GM12878 (cell line): ENCODE data around the gene WNT16.

ENCODE experiments used
- BMI1 ChIP-seq: fragments of 450-650 bp; IDR thresholded peaks from 2 replicates; pipeline ENCODE4 v1.6.1; 2016; ENCODE audit warnings: mild to moderate bottlenecking, moderate library complexity, borderline replicate concordance
- CREB1 ChIP-seq: IDR thresholded peaks from 2 replicates; pipeline ENCODE4 v1.6.1; 2012; ENCODE audit warnings: low read depth, mild to moderate bottlenecking, inconsistent platforms
- FOXM1 ChIP-seq: IDR thresholded peaks from 2 replicates; pipeline ENCODE4 v1.6.1; 2012; ENCODE audit warnings: low read depth, mild to moderate bottlenecking, inconsistent platforms, low read length, moderate library complexity
- NFYB ChIP-seq: IDR thresholded peaks from 2 replicates; pipeline ENCODE4 v1.6.1; 2011; ENCODE audit warnings: low read depth, mild to moderate bottlenecking, low read length, improper control_type of control experiment, moderate library complexity; ENCODE audit not compliant: insufficient read depth
- POLR2A ChIP-seq: IDR thresholded peaks from 2 replicates; pipeline ENCODE4 v1.6.1; 2011; ENCODE audit warnings: low read depth, mild to moderate bottlenecking, low read length
- ZNF207 ChIP-seq: fragments of 450-650 bp; IDR thresholded peaks from 2 replicates; pipeline ENCODE4 v1.6.1; 2014; ENCODE audit warnings: antibody characterized with exemption, mild to moderate bottlenecking, borderline replicate concordance
- ZZZ3 ChIP-seq: IDR thresholded peaks from 2 replicates; pipeline ENCODE4 v1.6.1; 2011; ENCODE audit warnings: low read depth; ENCODE audit not compliant: control insufficient read depth, insufficient read length
- TF ChIP-seq, protein P1 (sequence below): IDR thresholded peaks from 2 replicates; pipeline ENCODE4 v1.6.1; 2011; ENCODE audit warnings: borderline replicate concordance, low read depth, mild to moderate bottlenecking, moderate library complexity, mixed read lengths, low read length; ENCODE audit not compliant: insufficient read depth; ENCODE audit errors: extremely low read length
- TF ChIP-seq, protein P2 (sequence below): IDR thresholded peaks from 2 replicates; pipeline ENCODE4 v1.6.1; 2012; ENCODE audit warnings: low read depth, low read length, improper control_type of control experiment

DNA sequence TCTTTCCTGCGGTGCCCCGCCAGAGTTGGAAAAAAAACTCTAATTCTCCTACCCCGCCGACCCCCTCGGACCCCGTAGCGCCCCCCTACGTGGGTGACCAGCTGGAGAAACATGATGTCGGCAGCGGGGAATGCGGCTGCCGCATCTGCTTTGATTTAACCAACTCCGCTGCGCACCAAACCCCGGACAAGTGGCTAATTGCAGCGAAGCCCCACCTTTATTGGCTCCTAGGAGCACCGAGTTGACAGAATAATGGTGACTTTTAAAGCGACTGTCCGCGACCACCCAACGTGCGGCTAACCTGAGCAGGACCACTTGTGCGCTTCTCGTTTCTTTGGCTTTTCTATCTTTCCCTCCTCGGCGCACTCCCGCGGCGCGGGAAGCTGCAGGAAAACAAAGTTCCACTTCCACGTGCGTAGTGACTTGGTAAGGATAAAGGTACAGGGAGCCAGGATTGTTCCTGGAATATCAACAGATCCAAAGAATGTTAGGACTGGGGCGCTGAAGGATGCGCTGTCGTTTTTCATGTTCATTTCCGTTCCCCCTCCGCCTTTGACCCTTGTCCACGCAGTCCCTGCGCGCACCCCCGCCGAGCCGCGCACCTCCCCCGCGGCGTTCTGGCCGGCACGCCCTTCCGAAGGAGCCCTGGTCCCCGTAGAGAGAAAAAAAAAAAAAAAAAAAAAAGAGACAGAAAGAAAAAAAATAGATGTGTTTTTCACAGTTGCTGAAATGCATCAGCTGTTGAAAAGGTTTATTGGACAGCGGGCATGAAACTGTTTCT is 1.4 kb downstream of the WNT16 start:
- TF ChIP-seq BMI1, result no peak
- TF ChIP-seq, protein P1, sequence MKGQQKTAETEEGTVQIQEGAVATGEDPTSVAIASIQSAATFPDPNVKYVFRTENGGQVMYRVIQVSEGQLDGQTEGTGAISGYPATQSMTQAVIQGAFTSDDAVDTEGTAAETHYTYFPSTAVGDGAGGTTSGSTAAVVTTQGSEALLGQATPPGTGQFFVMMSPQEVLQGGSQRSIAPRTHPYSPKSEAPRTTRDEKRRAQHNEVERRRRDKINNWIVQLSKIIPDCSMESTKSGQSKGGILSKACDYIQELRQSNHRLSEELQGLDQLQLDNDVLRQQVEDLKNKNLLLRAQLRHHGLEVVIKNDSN, result no peak
- no peak for TF ChIP-seq CREB1
- TF ChIP-seq POLR2A, result no peak
- no peak for TF ChIP-seq FOXM1
- no peak for TF ChIP-seq NFYB
- TF ChIP-seq, protein P2, sequence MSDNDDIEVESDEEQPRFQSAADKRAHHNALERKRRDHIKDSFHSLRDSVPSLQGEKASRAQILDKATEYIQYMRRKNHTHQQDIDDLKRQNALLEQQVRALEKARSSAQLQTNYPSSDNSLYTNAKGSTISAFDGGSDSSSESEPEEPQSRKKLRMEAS, result no peak
- TF ChIP-seq ZNF207, result no peak
- no peak for TF ChIP-seq ZZZ3
